GM18511 (cell line): ENCODE measurements around the gene CFAP68.

ENCODE experiments used
- ATAC-seq: cut with Tn5 transposase; IDR thresholded peaks from one replicate; pipeline ENCODE4 v1.9.1; 2021; ENCODE audit warnings: mild to moderate bottlenecking, moderate library complexity; ENCODE audit not compliant: unreplicated experiment

CFAP68 gene

GRCh38 chr11:111878849-111879636, at the start of gene CFAP68, which contains the start of gene FDXACB1:
TSS of gene CFAP68 (plus strand) at chr11:111879541. CDS start at chr11:111879561, 20 bp downstream.
TSS of gene FDXACB1 (minus strand) at chr11:111879165. CDS start at chr11:111879132, 33 bp downstream.
- peak; percentile 96 for ATAC-seq

- ATAC-seq = no peak
Measured at GRCh38 chr11:111833524-111833923, 45.8 kb upstream of the CFAP68 start.

GRCh38 chr11:111834432-111835163, 44.7 kb upstream of the CFAP68 start:
- no peak for ATAC-seq

GRCh38 chr11:111835665-111836064, 43.7 kb upstream of the CFAP68 start:
- ATAC-seq = no peak

- no peak for ATAC-seq
Measured at GRCh38 chr11:111836162-111836561, 43.2 kb upstream of the CFAP68 start.

- ATAC-seq = peak; percentile 83
Measured at GRCh38 chr11:111836721-111837120, 42.6 kb upstream of the CFAP68 start.

- ATAC-seq = no peak
Measured at GRCh38 chr11:111837366-111837891, 41.9 kb upstream of the CFAP68 start.

- ATAC-seq = no peak
Measured at GRCh38 chr11:111838054-111838453, 41.3 kb upstream of the CFAP68 start.

- no peak for ATAC-seq
Measured at GRCh38 chr11:111840143-111840542, 39.2 kb upstream of the CFAP68 start.

GRCh38 chr11:111841370-111842053, 37.8 kb upstream of the CFAP68 start:
- ATAC-seq = peak; percentile 58

- no peak for ATAC-seq
Measured at GRCh38 chr11:111843661-111844060, 35.7 kb upstream of the CFAP68 start.

GRCh38 chr11:111845276-111846028, 33.9 kb upstream of the CFAP68 start:
- no peak for ATAC-seq

GRCh38 chr11:111846063-111846462, 33.3 kb upstream of the CFAP68 start:
- no peak for ATAC-seq

GRCh38 chr11:111846636-111847035, 32.7 kb upstream of the CFAP68 start:
- no peak for ATAC-seq

GRCh38 chr11:111849631-111850030, 29.7 kb upstream of the CFAP68 start:
- ATAC-seq = no peak

- no peak for ATAC-seq
Measured at GRCh38 chr11:111851067-111851466, 28.3 kb upstream of the CFAP68 start.

GRCh38 chr11:111851636-111852035, 27.7 kb upstream of the CFAP68 start:
- no peak for ATAC-seq

GRCh38 chr11:111852103-111852502, 27.2 kb upstream of the CFAP68 start:
- ATAC-seq = no peak

- no peak for ATAC-seq
Measured at GRCh38 chr11:111855506-111855905, 23.8 kb upstream of the CFAP68 start.

- ATAC-seq = no peak
Measured at GRCh38 chr11:111860257-111860656, 19.1 kb upstream of the CFAP68 start.
